HepG2 (cell line): ENCODE measurements around the gene S100A16. TPM values are rescaled to one million over a fixed set of nuclear protein-coding genes. Genes with fewer than 3 reads are reported as not detected.
A peak's percentile ranks its signal among the peaks of the same experiment; 100 is the strongest.

Experiments used
- ATAC-seq: fragments of 200-7000 bp; cut with Tn5 transposase; 3 replicates; pipeline ENCODE4 v1.9.1; 2020; ENCODE audit warnings: mild to moderate bottlenecking, moderate library complexity
- BruUV-seq: library from RNA; stranded (reverse); fragments of 400-500 nt; replicated peaks from 2 replicates; lab custom pipeline; 2021; lab: Mats Ljungman, UMichigan
- CTCF ChIA-PET: fragments of 300-600 bp; formaldehyde crosslinking; extraction: SDS; loops from one replicate; lab custom pipeline; 2021; ENCODE audit warnings: low total read pairs, inconsistent platforms, low intra/inter-chr PET ratio; lab: Yijun Ruan, JAX
- POLR2A ChIA-PET: fragments of 350-600 bp; sonication (Branson Sonifier 250); formaldehyde crosslinking; loops from one replicate; lab custom pipeline; 2020; ENCODE audit warnings: antibody characterized with exemption, inconsistent platforms; lab: Yijun Ruan, JAX
- DNase-seq: peaks from one replicate; pipeline ENCODE4 v3.0.0-alpha.2; 2015; ENCODE audit warnings: low spot score
- FAIRE-seq: peaks from 3 replicates; lab custom pipeline; 2011; peaks lifted over from hg19 to GRCh38; lab: Jason Lieb, UNC
- H2AFZ ChIP-seq: one replicate; pipeline ENCODE4 v1.6.1; 2011; ENCODE audit warnings: low read length, inconsistent platforms
- H3K27ac ChIP-seq: fragments of 300-600 bp; 3 replicates; pipeline ENCODE4 v1.8.0; 2011; ENCODE audit warnings: mixed run types, mild to moderate bottlenecking, mixed read lengths, low read length, inconsistent platforms; ENCODE audit not compliant: insufficient read depth; ENCODE audit errors: extremely low read length
- H3K27me3 ChIP-seq, 2 experiments: fragments of 200-600 bp in 1 of 2; 2 replicates in 1 of 2; 3 replicates in 1 of 2; pipeline versions ENCODE4 v1.6.0 to v1.8.0; 2011; ENCODE audit warnings: low read length in 2 of 2, mild to moderate bottlenecking in 2 of 2, moderate library complexity in 2 of 2, inconsistent platforms in 1 of 2; ENCODE audit not compliant: insufficient read depth in 2 of 2, control insufficient read depth in 1 of 2
- H3K36me3 ChIP-seq, 2 experiments: fragments of 200-600 bp in 1 of 2; replicated peaks in 1 of 2; 2 replicates in 1 of 2; 3 replicates in 1 of 2; pipeline versions ENCODE4 v1.5.1 to v1.8.0; 2011; ENCODE audit warnings: low read length in 2 of 2, inconsistent platforms in 1 of 2; ENCODE audit not compliant: insufficient read depth in 2 of 2, control insufficient read depth in 1 of 2
- H3K4me1 ChIP-seq: 2 replicates; pipeline ENCODE4 v1.5.1; 2012; ENCODE audit warnings: low read length, inconsistent platforms; ENCODE audit not compliant: insufficient read depth
- H3K4me2 ChIP-seq: 2 replicates; pipeline ENCODE4 v1.6.0; 2011; ENCODE audit warnings: low read depth, low read length, inconsistent platforms
- H3K4me3 ChIP-seq, 3 experiments: fragments of 200-600 bp in 1 of 3; sonication (generic), shearing (Covaris generic) in 1 of 3; replicated peaks in 1 of 3; 2 replicates each; pipeline ENCODE4 v1.5.1; 2011 to 2016; ENCODE audit warnings: low read length in 3 of 3, inconsistent platforms in 2 of 3, low read depth in 2 of 3, mild to moderate bottlenecking in 2 of 3, control low read depth in 1 of 3, mixed read lengths in 1 of 3; ENCODE audit not compliant: insufficient read depth in 1 of 3
- H3K79me2 ChIP-seq: one replicate; pipeline ENCODE4 v1.6.1; 2011; ENCODE audit warnings: low read length, inconsistent platforms; ENCODE audit not compliant: insufficient read depth
- H3K9ac ChIP-seq: 2 replicates; pipeline ENCODE4 v1.6.0; 2011; ENCODE audit warnings: mild to moderate bottlenecking, low read depth, low read length, inconsistent platforms; ENCODE audit not compliant: insufficient read depth
- H3K9me3 ChIP-seq: 2 replicates; pipeline ENCODE4 v1.5.1; 2012; ENCODE audit warnings: mild to moderate bottlenecking, low read length
- H4K20me1 ChIP-seq: 2 replicates; pipeline ENCODE4 v1.6.0; 2011; ENCODE audit warnings: inconsistent platforms, mild to moderate bottlenecking, low read length, moderate library complexity; ENCODE audit not compliant: insufficient read depth
- AKAP8 ChIP-seq: sonication (generic); formaldehyde crosslinking; IDR thresholded peaks from 2 replicates; pipeline ENCODE4 v1.5.1; 2020; ENCODE audit warnings: mild to moderate bottlenecking, missing genetic modification reagents
- DR1 ChIP-seq: sonication (generic); formaldehyde crosslinking; IDR thresholded peaks from 2 replicates; pipeline ENCODE4 v1.8.0; 2021; ENCODE audit warnings: mild to moderate bottlenecking, missing genetic modification reagents, inconsistent platforms
- FIP1L1 ChIP-seq: fragments of 200-400 bp; formaldehyde crosslinking; IDR thresholded peaks from 2 replicates; pipeline ENCODE4 v1.6.1; 2018; ENCODE audit warnings: low read depth, mild to moderate bottlenecking, low read length, moderate library complexity, borderline replicate concordance; ENCODE audit not compliant: insufficient read depth
- NFIC ChIP-seq: IDR thresholded peaks from 2 replicates; pipeline ENCODE4 v1.6.1; 2012; ENCODE audit warnings: mild to moderate bottlenecking, low read length, inconsistent platforms
- PAF1 ChIP-seq: IDR thresholded peaks from 2 replicates; pipeline ENCODE4 v1.6.1; 2016; ENCODE audit warnings: missing genetic modification reagents, missing compliant biosample characterization
- POLR2AphosphoS2 ChIP-seq: IDR thresholded peaks from 2 replicates; pipeline ENCODE4 v1.6.1; 2011; ENCODE audit warnings: low read depth, low read length, improper control_type of control experiment
- RAD21 ChIP-seq: fragments of 450-650 bp; formaldehyde crosslinking; IDR thresholded peaks from 2 replicates; pipeline ENCODE4 v1.5.0; 2020; ENCODE audit warnings: mild to moderate bottlenecking
- XRCC5 ChIP-seq: fragments of 200-400 bp; formaldehyde crosslinking; optimal IDR thresholded peaks from 2 replicates; pipeline ENCODE3; 2017; ENCODE audit warnings: mild to moderate bottlenecking, low read length
- ZHX1 ChIP-seq: sonication (generic); formaldehyde crosslinking; IDR thresholded peaks from 2 replicates; pipeline ENCODE4 v1.8.1; 2022; ENCODE audit warnings: low read depth, mild to moderate bottlenecking, missing genetic modification reagents
- ZNF678 ChIP-seq: sonication (generic); formaldehyde crosslinking; IDR thresholded peaks from 2 replicates; pipeline ENCODE4 v1.4.0; 2020; ENCODE audit warnings: mild to moderate bottlenecking, missing genetic modification reagents
- WGBS: methylation state at CpG from one replicate; pipeline ENCODE4 v1.1.6; 2017; ENCODE audit warnings: low lambda C conversion rate; 5-methylcytosine and 5-hydroxymethylcytosine counted together
- in situ Hi-C: cut with HindIII; loops from 2 replicates; pipeline ENCODE4 v1.10.0; 2017; ENCODE audit warnings: low pct_unique_long_range_greater_than_20kb; ENCODE audit not compliant: extremely low pct_ligation_motif_present
- intact Hi-C: fragments of 100-400 bp; cut with micrococcal nuclease; formaldehyde crosslinking; loops from one replicate; pipeline ENCODE4 v1.10.0; 2022; ENCODE audit not compliant: unreplicated experiment
- polyA plus RNA-seq, 8 experiments: library from polyadenylated mRNA; depleted of rRNA in 3 of 8; stranded (reverse) in 7 of 8; unstranded in 1 of 8; fragments of >200 nt; fragmentation: Illumina TruSeq in 4 of 8; extraction: Trizol in 4 of 8; gene quantifications; 2 replicates each; pipeline versions ENCODE4 v1.2.1 to v1.2.3, GENCODE V29; 2011 to 2016; ENCODE audit warnings: low read depth in 4 of 8, missing spikeins in 1 of 8, mixed read lengths in 1 of 8; ENCODE audit not compliant: insufficient read depth in 1 of 8
- total RNA-seq, 5 experiments: library from RNA; depleted of rRNA; stranded (reverse); fragments of >200 nt; fragmentation: Illumina TruSeq; extraction: Trizol; gene quantifications; 2 replicates each; pipeline ENCODE4 v1.2.3, GENCODE V29; 2016; ENCODE audit warnings: low read depth in 1 of 5

Gene S100A16
- total and polyA plus RNA-seq, 2 of the 13 experiments (the other 11 are each of a cell fraction or from before 2014, with no cell fraction given) = 46.0 to 195 TPM

- TF ChIP-seq AKAP8 (CRISPR knock-in tag) = 0 out of 2 replicates have a peak, but pooled peaks have one; percentile 37
- TF ChIP-seq NFIC = no peak
- TF ChIP-seq PAF1 = peak; percentile 97
- no peak for TF ChIP-seq FIP1L1
- peak; percentile 30 for TF ChIP-seq XRCC5
These were observed 34.4 kb upstream of the S100A16 start (continued) for GRCh38 chr1:153647346-153647714.

- H3K79me2 ChIP-seq = peaks cover 2% of the 10 kb centered on the region
- ChIA-PET POLR2A (interaction anchor here (1.3 to 4.6 kb wide), 5 partner anchors 12 to 75 kb away, joined by 6 to 36 read pairs (median 11); partner anchors contain the start of genes CHTOP, S100A1, S100A13 and SNAPIN), CTCF (no interaction called here)
- no peak overlapping the region for H3K27ac ChIP-seq
- TSS peak; percentile 2 for BruUV-seq
- peaks cover 15 to 42% of the 10 kb centered on the region in 2 experiments for H3K36me3 ChIP-seq
- DNase-seq (no peak), FAIRE-seq (no peak), ATAC-seq (peak; percentile 5; the same call in 2 of the 3 replicates)
- H3K9ac ChIP-seq = no peak overlapping the region
- H3K4me2 ChIP-seq = no peak overlapping the region
- H4K20me1 ChIP-seq = no peaks in the 10 kb centered on the region; the same call in 1 of the 2 replicates
- no peak overlapping the region for H2AFZ ChIP-seq
- intact Hi-C loops = no loop called here
- WGBS = 100% methylated on average over 5 of the region's 5 CpGs
- TF ChIP-seq DR1 (CRISPR knock-in tag) = no peak
- 0 out of 2 replicates have a peak, but pooled peaks have one; percentile 23 for TF ChIP-seq ZHX1 (CRISPR knock-in tag)
- TF ChIP-seq ZNF678 (CRISPR knock-in tag) = no peak
- TF ChIP-seq POLR2AphosphoS2 = peak; percentile 43; the same call in 1 of the 2 replicates
- no peak for TF ChIP-seq RAD21 (CRISPR knock-in tag)
- TF ChIP-seq AKAP8 (CRISPR knock-in tag) = 0 out of 2 replicates have a peak, but pooled peaks have one; percentile 46
- peaks cover 15% of the 10 kb centered on the region for H3K4me1 ChIP-seq
- no peak overlapping the region for H3K4me3 ChIP-seq
- H3K27me3 ChIP-seq = no peaks in the 10 kb centered on the region
- no peaks in the 10 kb centered on the region for H3K9me3 ChIP-seq
- in situ Hi-C loops = no loop called here
These were observed 33.9 kb upstream of the S100A16 start for GRCh38 chr1:153646672-153647345.
